Activated CD8-positive, alpha-beta memory T cell treated with anti-CD3 and anti-CD28 coated beads, Interleukin-2, amount 10 ng/mL, durations not matched to agents 7 days and 5 days (primary cell): Measurements from ENCODE around the gene NAGA. TPM values are rescaled to one million over a fixed set of nuclear protein-coding genes. Genes with fewer than 3 reads are reported as not detected.
"Not testable (repeated sequence)": the region's sequence is repeated elsewhere in the genome, so short reads cannot be mapped to it uniquely, and the experiment has no call there.

Source experiments
- ATAC-seq: fragments of 150-1000 bp; cut with Tn5 transposase; one replicate; pipeline ENCODE4 v1.10.0; 2021; ENCODE audit warnings: moderate library complexity
- CTCF ChIA-PET: fragments of 350-600 bp; sonication (Branson Sonifier 250); formaldehyde crosslinking; loops from one replicate; lab custom pipeline; 2021; ENCODE audit warnings: antibody characterized with exemption; lab: Charles Lee
- DNase-seq: peaks from one replicate; pipeline ENCODE4 v3.0.0-alpha.2; 2020
- H3K27ac Mint-ChIP-seq: one replicate; pipeline ENCODE4 v1.8.0; 2021; ENCODE audit warnings: mild to moderate bottlenecking, mixed read lengths
- H3K27me3 Mint-ChIP-seq: one replicate; pipeline ENCODE4 v1.8.0; 2021; ENCODE audit warnings: mixed read lengths
- H3K36me3 Mint-ChIP-seq: one replicate; pipeline ENCODE4 v1.8.0; 2021; ENCODE audit warnings: mild to moderate bottlenecking, mixed read lengths
- H3K4me1 Mint-ChIP-seq: one replicate; pipeline ENCODE4 v1.8.0; 2021; ENCODE audit warnings: mixed read lengths
- H3K4me3 Mint-ChIP-seq: one replicate; pipeline ENCODE4 v1.8.0; 2021; ENCODE audit warnings: mild to moderate bottlenecking, moderate library complexity, mixed read lengths
- H3K9me3 Mint-ChIP-seq: one replicate; pipeline ENCODE4 v1.8.0; 2022; ENCODE audit warnings: low read depth, mixed read lengths
- total RNA-seq, 2 experiments: library from RNA; stranded (reverse); gene quantifications; one replicate each; pipeline ENCODE4 v1.2.3, GENCODE V29; 2021

NAGA gene
- total RNA-seq: 10 to 100 TPM; 23.1 to 27.1 TPM

DNA sequence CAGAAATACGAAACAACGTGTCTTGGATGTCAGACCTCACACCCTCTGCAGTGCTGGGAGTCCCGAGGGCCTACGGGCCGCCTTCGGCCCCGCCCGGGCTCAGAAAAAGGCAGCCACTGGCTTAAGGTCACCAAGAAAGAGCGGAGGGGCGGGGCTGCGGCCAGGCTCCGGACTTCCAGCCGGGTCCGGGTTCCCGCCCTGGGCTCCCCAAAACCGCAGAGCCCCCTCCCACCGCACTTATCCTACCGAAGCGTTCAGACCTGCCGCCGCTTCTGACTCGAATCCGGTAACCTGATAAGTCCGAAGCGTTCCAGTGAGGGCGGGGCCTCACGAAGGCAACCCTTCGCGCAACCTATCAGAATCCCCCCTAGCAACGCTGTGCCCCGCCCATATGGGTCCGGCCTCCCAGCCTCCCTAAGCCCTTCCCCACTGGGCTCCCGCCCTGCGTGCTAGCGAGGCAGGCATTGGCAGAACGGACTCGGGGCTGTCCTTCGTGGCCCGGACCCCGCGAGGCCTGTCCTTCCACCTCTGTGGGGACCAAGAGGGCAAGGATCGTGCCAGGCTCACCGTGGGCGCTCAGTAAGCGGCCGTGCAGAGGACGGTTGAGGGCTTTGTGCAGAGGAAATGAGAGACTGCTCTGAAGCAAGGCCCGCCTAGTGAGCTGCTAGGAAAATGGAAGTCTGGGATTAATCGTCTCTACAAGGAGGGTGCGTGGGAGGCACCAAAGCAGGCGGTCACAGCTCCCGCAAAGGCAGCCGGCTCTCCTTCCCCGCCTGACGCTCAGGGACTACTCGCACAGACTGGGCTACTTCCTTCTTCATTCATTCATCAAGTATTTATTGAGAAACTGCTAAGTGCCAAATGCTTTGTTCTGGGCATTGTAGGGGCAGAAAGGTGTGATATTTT is at the start of gene NAGA:
NAGA (minus strand) TSS at position 296 of the 906 bp plus-strand sequence. CDS start 515 bp downstream, outside the sequence.
- H3K27ac Mint-ChIP-seq: peak within 1 kb of the TSS; percentile 90
- H3K27me3 Mint-ChIP-seq: no peaks in the 10 kb centered on the region
- H3K36me3 Mint-ChIP-seq: peaks cover 13% of the 10 kb centered on the region
- H3K4me3 Mint-ChIP-seq: peak within 1 kb of the TSS; percentile 81
- no peaks in the 10 kb centered on the region for H3K9me3 Mint-ChIP-seq
- DNase-seq (peak; percentile 97), ATAC-seq (peak; percentile 98)
- CTCF ChIA-PET: interaction anchor here (0.6 to 2.3 kb wide), 11 partner anchors 9 to 124 kb away, joined by 3 to 10 read pairs (median 4); partner anchors contain the start of genes CENPM, NDUFA6 and SMDT1
- H3K4me1 Mint-ChIP-seq: peaks cover 34% of the 10 kb centered on the region

DNA sequence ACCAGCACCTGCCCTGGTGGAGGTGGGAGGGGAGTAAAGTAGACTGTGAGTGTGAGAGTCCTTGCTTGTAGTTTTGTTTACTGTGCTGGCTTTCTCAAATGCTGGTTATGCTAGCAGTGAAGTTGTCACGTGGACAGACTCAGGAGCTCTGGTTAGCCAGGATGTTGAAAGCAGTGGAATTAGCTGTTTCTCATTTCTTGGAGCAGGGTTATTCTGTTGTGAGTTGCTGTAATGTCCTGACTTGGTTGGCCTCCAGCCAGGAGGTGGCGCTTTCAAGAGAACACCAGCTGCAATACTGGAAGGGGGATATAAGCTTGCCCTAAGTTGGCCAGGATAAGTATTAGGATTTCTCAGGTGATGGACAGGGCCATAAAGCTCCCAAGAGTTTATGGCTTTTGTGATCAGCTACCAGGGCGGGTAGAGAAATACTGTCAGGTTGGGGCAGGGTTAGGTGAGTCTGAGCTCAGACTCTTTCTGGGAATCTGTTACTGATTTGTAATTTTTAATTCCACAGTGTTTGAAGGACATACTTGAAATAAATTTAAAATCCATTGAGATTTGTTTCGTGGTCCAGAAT is 46.3 kb upstream of the NAGA start:
- H3K36me3 Mint-ChIP-seq: peaks cover 18% of the 10 kb centered on the region
- DNase-seq (no peak), ATAC-seq (no peak)
- H3K9me3 Mint-ChIP-seq: peaks cover 6% of the 10 kb centered on the region
- no peaks in the 10 kb centered on the region for H3K27me3 Mint-ChIP-seq
- H3K4me3 Mint-ChIP-seq: no peak overlapping the region
- CTCF ChIA-PET: interaction anchor here (0.8 to 1.8 kb wide), 3 partner anchors 26 to 450 kb away, joined by 5 to 8 read pairs (median 8); partner anchors contain the start of gene NDUFA6
- H3K4me1 Mint-ChIP-seq: peaks cover 26% of the 10 kb centered on the region
- no peak overlapping the region for H3K27ac Mint-ChIP-seq

DNA sequence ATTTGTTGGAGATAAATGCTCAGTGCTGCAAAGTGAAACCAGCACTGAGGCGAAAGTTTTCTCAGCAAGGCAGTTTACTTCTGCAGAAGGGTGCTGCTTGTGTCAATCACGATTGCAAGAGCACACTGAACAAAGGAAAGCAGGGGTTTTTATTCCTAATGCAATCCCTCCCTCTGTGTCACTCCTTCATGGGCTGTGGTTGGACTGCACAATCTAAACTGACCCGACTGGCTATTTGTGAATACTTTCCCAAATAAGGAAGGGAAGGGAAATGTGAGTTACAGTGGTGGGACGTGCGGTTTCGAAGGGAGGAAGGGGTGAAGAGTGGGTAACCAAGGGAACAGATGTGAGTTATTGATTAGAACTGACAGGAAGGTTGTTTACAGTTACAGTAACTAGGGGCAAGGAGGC is 44.8 kb upstream of the NAGA start:
- H3K27ac Mint-ChIP-seq, H3K4me3 Mint-ChIP-seq, ATAC-seq, CTCF ChIA-PET, DNase-seq, H3K27me3 Mint-ChIP-seq, H3K9me3 Mint-ChIP-seq: not testable (repeated sequence)
- Mint-ChIP-seq H3K4me1 (peaks cover 16% of the 10 kb centered on the region), H3K36me3 (peaks cover 17% of the 10 kb centered on the region)

DNA sequence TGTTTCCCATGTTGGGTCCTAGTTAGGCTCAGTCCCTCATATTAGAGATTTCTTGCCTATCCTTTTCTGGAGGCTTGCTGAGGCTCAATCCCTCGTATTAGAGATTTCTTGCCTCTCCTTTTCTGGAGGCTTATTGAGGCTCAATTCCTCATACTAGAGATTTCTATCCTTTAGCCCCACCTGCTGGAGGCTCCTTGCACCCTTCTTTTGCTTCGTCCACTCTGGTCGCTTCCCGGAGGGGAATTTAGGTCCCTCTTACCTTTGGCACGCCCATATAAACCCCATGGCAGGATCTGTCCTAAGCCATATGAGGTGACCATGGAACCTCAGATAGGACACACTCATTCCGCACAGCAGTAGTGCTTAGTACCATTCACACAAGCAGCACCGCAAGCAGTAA is 44.1 kb upstream of the NAGA start:
- H3K4me3 Mint-ChIP-seq: no peak overlapping the region
- ATAC-seq (no peak), DNase-seq (no peak)
- peaks cover 6% of the 10 kb centered on the region for H3K9me3 Mint-ChIP-seq
- peaks cover 9% of the 10 kb centered on the region for H3K4me1 Mint-ChIP-seq
- no peak overlapping the region for H3K27ac Mint-ChIP-seq
- peaks cover 17% of the 10 kb centered on the region for H3K36me3 Mint-ChIP-seq
- CTCF ChIA-PET: no interaction called here
- H3K27me3 Mint-ChIP-seq: no peaks in the 10 kb centered on the region

DNA sequence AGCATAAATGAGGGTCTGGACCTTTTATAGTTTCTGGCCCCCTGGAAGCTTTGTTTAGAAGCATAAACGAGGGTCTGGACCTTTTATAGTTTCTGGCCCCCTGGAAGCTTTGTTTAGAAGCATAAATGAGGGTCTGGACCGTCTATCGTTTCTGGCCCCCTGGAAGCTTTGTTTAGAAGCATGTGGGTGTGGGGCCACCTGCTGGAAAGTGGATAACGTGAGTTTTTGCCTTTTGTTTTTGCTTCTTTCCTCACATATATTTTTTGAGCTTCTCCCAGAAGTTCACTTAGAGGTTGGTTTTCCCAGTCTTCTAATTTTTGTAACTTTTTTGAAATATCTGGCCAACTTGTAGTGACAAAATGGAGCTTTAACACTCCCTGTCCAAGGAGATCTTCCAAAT is 42.2 kb upstream of the NAGA start:
- CTCF ChIA-PET: interaction anchor here (0.9 to 3.0 kb wide), 12 partner anchors 9 to 331 kb away, joined by 3 to 18 read pairs (median 4); partner anchors contain the start of genes CENPM and NDUFA6
- not testable (repeated sequence) for DNase-seq, ATAC-seq, H3K9me3 Mint-ChIP-seq, H3K27me3 Mint-ChIP-seq, H3K27ac Mint-ChIP-seq, H3K4me1 Mint-ChIP-seq, H3K4me3 Mint-ChIP-seq
- H3K36me3 Mint-ChIP-seq: peaks cover 17% of the 10 kb centered on the region

DNA sequence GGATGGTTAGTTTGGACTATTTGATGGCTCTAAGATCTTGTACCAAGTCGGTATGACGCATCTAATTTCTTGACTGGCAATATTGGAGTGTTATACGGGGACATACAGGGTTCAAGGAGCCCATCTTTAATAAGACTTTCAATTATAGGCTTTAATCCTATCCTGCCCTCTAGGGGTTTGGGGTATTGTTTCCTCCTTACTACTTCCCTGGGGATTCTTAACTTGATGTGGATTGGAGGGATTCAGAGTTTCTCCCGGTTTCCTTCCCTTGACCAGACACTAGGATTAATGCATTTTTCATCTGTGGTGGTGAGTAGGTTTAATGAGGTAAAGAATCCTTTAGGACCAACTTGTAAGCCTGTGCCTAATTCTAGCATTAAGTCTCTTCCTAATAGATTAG is 41.2 kb upstream of the NAGA start:
- CTCF ChIA-PET: interaction anchor here (1.0 to 3.0 kb wide), 7 partner anchors 8 to 332 kb away, joined by 3 to 18 read pairs (median 4); partner anchors contain the start of genes CENPM and NDUFA6
- H3K4me3 Mint-ChIP-seq: no peak overlapping the region

DNA sequence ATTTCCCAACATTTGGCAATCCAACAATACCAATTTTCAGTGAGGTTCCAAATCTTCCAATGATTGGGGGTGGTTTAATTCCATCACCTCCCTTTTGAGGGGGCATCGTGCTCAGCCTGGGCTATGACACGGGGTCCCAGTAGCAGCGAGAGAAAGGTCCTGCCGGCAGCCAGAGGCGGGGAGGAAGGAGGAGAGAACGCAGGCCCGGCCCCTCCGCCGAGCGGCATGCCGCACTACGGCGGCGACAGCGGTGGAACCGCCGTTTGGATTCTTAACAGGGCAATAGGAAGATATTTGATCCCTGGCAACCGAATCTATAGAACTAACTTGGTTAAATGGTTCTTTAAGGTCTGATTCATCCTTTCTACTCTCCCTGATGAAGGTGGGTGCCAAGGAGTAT is 38.2 kb upstream of the NAGA start:
- no peaks in the 10 kb centered on the region for H3K4me1 Mint-ChIP-seq
- ATAC-seq: no peak
- H3K36me3 Mint-ChIP-seq: peaks cover 12% of the 10 kb centered on the region
- H3K9me3 Mint-ChIP-seq: peaks cover 10% of the 10 kb centered on the region
- H3K27me3 Mint-ChIP-seq: no peaks in the 10 kb centered on the region
- no peak overlapping the region for H3K27ac Mint-ChIP-seq
- CTCF ChIA-PET: interaction anchor here (1.3 to 1.9 kb wide), 2 partner anchors 15 to 18 kb away, joined by 4 to 5 read pairs; partner anchors contain the start of gene NDUFA6
- DNase-seq: no peak
- H3K4me3 Mint-ChIP-seq: no peak overlapping the region

More for the DNA sequence above, 41.2 kb upstream of the NAGA start:
- H3K4me1 Mint-ChIP-seq: peaks cover 2% of the 10 kb centered on the region
- H3K27ac Mint-ChIP-seq: no peak overlapping the region
- DNase-seq (no peak), ATAC-seq (no peak)
- no peaks in the 10 kb centered on the region for H3K27me3 Mint-ChIP-seq
- peaks cover 17% of the 10 kb centered on the region for H3K36me3 Mint-ChIP-seq
- peaks cover 6% of the 10 kb centered on the region for H3K9me3 Mint-ChIP-seq

DNA sequence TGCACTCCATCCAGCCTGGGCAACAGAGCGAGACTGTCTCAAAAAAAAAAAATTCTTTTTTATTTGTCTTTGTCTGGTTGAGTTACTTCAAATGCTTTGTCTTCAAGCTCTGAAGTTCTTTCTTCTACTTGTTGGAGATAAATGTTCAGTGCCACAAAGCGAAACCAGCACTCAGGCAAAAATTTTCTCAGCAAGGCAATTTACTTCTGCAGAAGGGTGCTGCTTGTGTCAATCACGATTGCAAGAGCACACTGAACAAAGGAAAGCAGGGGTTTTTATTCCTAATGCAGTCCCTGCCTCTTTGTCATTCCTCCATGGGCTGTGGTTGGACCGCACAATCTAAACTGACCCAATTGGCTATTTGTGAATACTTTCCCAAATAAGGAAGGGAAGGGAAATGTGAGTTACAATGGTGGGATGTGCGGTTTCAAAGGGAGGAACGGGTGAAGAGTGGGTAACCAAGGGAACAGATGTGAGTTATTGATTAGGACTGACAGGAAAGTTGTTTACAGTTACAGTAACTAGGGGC is 33.8 kb upstream of the NAGA start:
- DNase-seq, ATAC-seq, H3K27me3 Mint-ChIP-seq, H3K4me1 Mint-ChIP-seq, H3K4me3 Mint-ChIP-seq, H3K27ac Mint-ChIP-seq: not testable (repeated sequence)
- Mint-ChIP-seq H3K36me3 (peaks cover 32% of the 10 kb centered on the region), H3K9me3 (peaks cover 21% of the 10 kb centered on the region)
- CTCF ChIA-PET: interaction anchor here (1.3 kb wide), 1 partner anchor 219 kb away, joined by 3 read pairs; no protein-coding TSS in a partner anchor

DNA sequence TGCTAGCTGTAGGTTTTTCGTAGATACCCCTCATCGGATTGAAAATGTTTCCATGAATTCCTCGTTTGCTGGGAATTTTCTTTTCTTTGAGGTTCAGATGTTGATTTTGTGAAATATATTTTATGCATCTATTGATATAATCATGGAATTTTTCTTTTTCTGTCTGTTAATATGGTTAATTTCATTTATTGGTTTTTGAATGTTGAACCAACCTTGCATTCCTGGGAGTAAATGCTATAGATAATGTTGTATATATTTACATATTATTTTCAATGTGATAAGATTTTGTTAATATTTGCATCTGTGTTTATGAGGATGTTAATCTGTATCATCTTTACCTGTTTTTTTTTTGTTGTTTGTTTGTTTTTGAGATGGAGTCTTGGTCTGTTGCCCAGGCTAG is 30.6 kb upstream of the NAGA start:
- H3K9me3 Mint-ChIP-seq: peaks cover 23% of the 10 kb centered on the region
- no peaks in the 10 kb centered on the region for H3K27me3 Mint-ChIP-seq
- H3K36me3 Mint-ChIP-seq: peaks cover 38% of the 10 kb centered on the region

DNA sequence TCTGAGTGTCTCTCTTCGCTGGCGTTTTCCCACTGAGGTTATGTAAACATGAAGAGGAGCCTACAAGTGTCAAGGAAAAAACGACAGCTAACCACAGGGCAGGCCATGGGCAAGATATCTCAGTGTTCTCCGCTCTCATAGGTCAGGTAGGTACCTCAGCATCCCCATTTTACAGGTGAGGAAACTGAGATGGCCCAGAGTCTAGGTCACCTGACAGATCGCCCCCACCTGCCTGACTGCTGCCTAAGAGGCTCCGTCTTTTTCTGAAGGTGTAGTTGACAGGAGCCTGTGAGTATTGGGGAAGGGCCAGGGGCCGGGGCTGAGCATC is 20.8 kb upstream of the NAGA start:
- Mint-ChIP-seq H3K27me3 (no peaks in the 10 kb centered on the region), H3K9me3 (peaks cover 3% of the 10 kb centered on the region), H3K4me1 (peaks cover 30% of the 10 kb centered on the region), H3K4me3 (peak overlapping the region; percentile 85), H3K27ac (peak overlapping the region; percentile 99), H3K36me3 (peaks cover 24% of the 10 kb centered on the region)
- ATAC-seq (no peak), DNase-seq (no peak)
- CTCF ChIA-PET: interaction anchor here (0.6 to 5.0 kb wide), 38 partner anchors 8 to 384 kb away, joined by 3 to 56 read pairs (median 5); partner anchors contain the start of genes CENPM, PHETA2 and SMDT1

More for the DNA sequence above, 30.6 kb upstream of the NAGA start:
- DNase-seq (no peak), ATAC-seq (no peak)
- H3K4me1 Mint-ChIP-seq: no peaks in the 10 kb centered on the region
- no peak overlapping the region for H3K4me3 Mint-ChIP-seq
- H3K27ac Mint-ChIP-seq: no peak overlapping the region
- CTCF ChIA-PET: interaction anchor here (2.1 kb wide), 1 partner anchor 10 kb away, joined by 6 read pairs; no protein-coding TSS in a partner anchor

DNA sequence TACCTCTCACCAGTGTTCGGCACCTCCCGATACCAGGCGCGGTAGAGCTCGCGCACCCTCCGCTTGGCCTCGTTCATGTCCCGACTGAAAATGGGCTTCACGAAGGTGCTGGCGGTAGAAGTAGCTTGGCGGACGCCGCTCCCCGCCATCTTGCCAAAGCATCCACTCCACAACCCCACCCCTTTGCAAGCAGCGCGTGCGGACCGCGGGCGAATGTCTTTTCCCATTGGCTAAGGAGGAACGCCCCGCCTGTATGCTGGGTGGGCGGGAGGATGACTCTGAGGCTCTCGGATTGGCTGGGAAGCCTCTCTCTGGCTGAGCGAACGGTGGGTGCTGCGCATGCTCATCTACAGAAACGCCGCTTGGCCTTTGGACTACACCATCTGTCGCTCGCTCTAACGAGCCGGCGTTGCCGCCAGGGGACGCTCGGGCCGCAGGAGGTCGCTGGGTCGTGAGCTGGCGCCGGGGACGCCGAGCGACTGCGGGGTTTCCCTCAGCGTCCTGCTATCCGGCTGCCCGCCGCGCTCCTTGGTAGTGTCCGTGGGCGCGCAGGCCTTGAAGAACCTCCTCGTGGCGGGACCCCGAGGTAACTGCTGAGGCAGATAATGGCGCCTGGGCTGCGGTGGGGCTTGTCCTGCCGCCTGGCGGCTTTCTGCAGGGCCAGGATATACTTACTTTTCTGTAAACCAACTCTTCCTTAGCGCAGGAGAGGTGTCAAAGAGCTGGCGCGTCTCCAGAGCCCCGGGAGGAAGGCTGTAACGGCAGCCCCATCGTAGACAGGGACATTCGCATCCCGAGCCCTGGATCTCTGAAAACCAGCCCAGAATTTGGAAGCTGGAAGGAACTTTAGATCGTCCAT is 20.2 kb upstream of the NAGA start, which contains the start of gene NDUFA6:
NDUFA6 (minus strand) TSS at position 177 of the 859 bp plus-strand sequence; CDS start at position 149, 28 bp downstream.
- Mint-ChIP-seq H3K4me3 (peak within 1 kb of the TSS; percentile 85), H3K9me3 (peaks cover 3% of the 10 kb centered on the region), H3K27ac (peak within 1 kb of the TSS; percentile 99), H3K4me1 (peaks cover 30% of the 10 kb centered on the region), H3K27me3 (no peaks in the 10 kb centered on the region), H3K36me3 (peaks cover 28% of the 10 kb centered on the region)
- CTCF ChIA-PET: interaction anchor here (0.6 to 5.0 kb wide), 46 partner anchors 8 to 384 kb away, joined by 3 to 56 read pairs (median 4); partner anchors contain the start of genes CENPM, NAGA, PHETA2 and SMDT1
- ATAC-seq (peak; percentile 98), DNase-seq (peak; percentile 100)

DNA sequence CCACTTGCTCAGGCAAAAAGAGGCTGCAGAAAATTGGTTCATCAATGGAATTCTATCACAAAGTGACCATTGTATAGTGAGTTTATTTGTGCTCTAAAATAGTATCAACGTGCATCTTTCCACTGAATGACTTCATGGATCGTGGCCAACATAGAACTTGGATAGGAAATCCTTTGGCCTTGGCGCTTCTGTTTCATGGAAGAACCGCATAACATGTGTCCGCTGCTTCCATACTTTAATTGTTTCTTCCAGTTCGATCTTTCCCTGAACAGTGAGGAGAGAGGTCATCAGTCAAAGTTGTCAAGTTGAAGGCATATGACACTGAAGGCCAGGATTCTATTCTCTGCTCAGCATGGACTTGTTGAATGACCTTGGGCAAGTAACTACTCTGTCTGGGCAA is 15.4 kb upstream of the NAGA start:
- peaks cover 26% of the 10 kb centered on the region for H3K4me1 Mint-ChIP-seq
- no peak overlapping the region for H3K27ac Mint-ChIP-seq
- peaks cover 52% of the 10 kb centered on the region for H3K36me3 Mint-ChIP-seq
- no peaks in the 10 kb centered on the region for H3K27me3 Mint-ChIP-seq
- no peak overlapping the region for H3K4me3 Mint-ChIP-seq
- CTCF ChIA-PET: no interaction called here
- ATAC-seq (no peak), DNase-seq (no peak)
- peaks cover 3% of the 10 kb centered on the region for H3K9me3 Mint-ChIP-seq
